GM23338 (cell line): Measurements from ENCODE around the gene CCDC102A. TPM values are rescaled to one million over a fixed set of nuclear protein-coding genes. Genes with fewer than 3 reads are reported as not detected.

Source experiments
- ATAC-seq: fragments of 200-7000 bp; cut with Tn5 transposase; 3 replicates; pipeline ENCODE4 v1.9.1; 2020
- DNase-seq: peaks from one replicate; pipeline ENCODE4 v3.0.0-alpha.2; 2015; ENCODE audit warnings: low spot score
- H2AFZ ChIP-seq: fragments of 200-600 bp; sonication (generic); 2 replicates; pipeline ENCODE4 v1.8.0; 2016; ENCODE audit warnings: antibody characterized with exemption, mild to moderate bottlenecking, moderate library complexity
- H3F3A ChIP-seq: fragments of 200-600 bp; sonication (generic); replicated peaks from 2 replicates; pipeline ENCODE4 v1.8.0; 2017; ENCODE audit warnings: antibody characterized with exemption, mixed run types, low read depth
- H3K27ac ChIP-seq: fragments of 200-600 bp; sonication (generic); 2 replicates; pipeline ENCODE4 v1.6.1; 2016; ENCODE audit warnings: low read depth
- H3K27me3 ChIP-seq: fragments of 200-600 bp; sonication (generic); 2 replicates; pipeline ENCODE4 v1.8.0; 2016; ENCODE audit warnings: mild to moderate bottlenecking, mixed run types, moderate library complexity; ENCODE audit not compliant: insufficient read depth
- H3K36me3 ChIP-seq: fragments of 200-600 bp; sonication (generic); 2 replicates; pipeline ENCODE4 v1.8.0; 2016; ENCODE audit warnings: mild to moderate bottlenecking; ENCODE audit not compliant: insufficient read depth
- H3K4me1 ChIP-seq: fragments of 200-600 bp; sonication (generic); 2 replicates; pipeline ENCODE4 v1.8.0; 2016; ENCODE audit warnings: mild to moderate bottlenecking, moderate library complexity; ENCODE audit not compliant: insufficient read depth
- H3K4me2 ChIP-seq: fragments of 200-600 bp; sonication (generic); 2 replicates; pipeline ENCODE4 v1.7.1; 2017; ENCODE audit warnings: mixed run types
- H3K4me3 ChIP-seq: fragments of 200-600 bp; sonication (generic); 2 replicates; pipeline ENCODE4 v1.6.1; 2016; ENCODE audit warnings: mixed run types
- H3K79me2 ChIP-seq: fragments of 200-600 bp; sonication (generic); replicated peaks from 2 replicates; pipeline ENCODE4 v1.8.0; 2017; ENCODE audit warnings: mild to moderate bottlenecking; ENCODE audit not compliant: insufficient read depth
- H3K9me2 ChIP-seq: fragments of 200-600 bp; sonication (generic); 2 replicates; pipeline ENCODE4 v1.8.0; 2017; ENCODE audit not compliant: insufficient read depth
- H4K20me1 ChIP-seq: fragments of 200-600 bp; sonication (generic); replicated peaks from 2 replicates; pipeline ENCODE4 v1.8.0; 2017; ENCODE audit warnings: mild to moderate bottlenecking; ENCODE audit not compliant: insufficient read depth
- H3K27ac Mint-ChIP-seq: 2 replicates; pipeline ENCODE4 v1.8.0; 2020; ENCODE audit warnings: inconsistent platforms, mild to moderate bottlenecking, moderate library complexity, mixed read lengths
- H3K27me3 Mint-ChIP-seq: 3 replicates; pipeline ENCODE4 v1.8.0; 2022; ENCODE audit warnings: low read depth, mild to moderate bottlenecking, moderate library complexity, mixed read lengths, inconsistent platforms; ENCODE audit not compliant: insufficient read depth, poor library complexity
- H3K36me3 Mint-ChIP-seq: 3 replicates; pipeline ENCODE4 v1.8.0; 2021; ENCODE audit warnings: low read depth, mild to moderate bottlenecking, inconsistent platforms, moderate library complexity, mixed read lengths
- H3K4me1 Mint-ChIP-seq: 3 replicates; pipeline ENCODE4 v1.8.0; 2020; ENCODE audit warnings: mild to moderate bottlenecking, inconsistent platforms, mixed read lengths
- H3K4me3 Mint-ChIP-seq: 3 replicates; pipeline ENCODE4 v1.8.0; 2021; ENCODE audit warnings: moderate library complexity, mild to moderate bottlenecking, inconsistent platforms, mixed read lengths
- H3K9me3 Mint-ChIP-seq: 3 replicates; pipeline ENCODE4 v1.8.0; 2020; ENCODE audit warnings: moderate library complexity, mild to moderate bottlenecking, inconsistent platforms, mixed read lengths
- CREB1 ChIP-seq: fragments of 250-450 bp; sonication (Bioruptor Pico); IDR thresholded peaks from 2 replicates; pipeline ENCODE4 v1.5.0; 2020; ENCODE audit warnings: low read depth, mild to moderate bottlenecking, moderate library complexity
- CTCF ChIP-seq, 2 experiments: fragments of 200-600 bp in 1 of 2; sonication (generic) in 1 of 2; conservative IDR thresholded peaks; 2 replicates each; pipeline versions ENCODE4 v1.5.1 to v1.6.1; 2016 to 2017; ENCODE audit warnings: antibody characterized with exemption in 2 of 2, low read depth in 2 of 2, mild to moderate bottlenecking in 2 of 2, moderate library complexity in 1 of 2
- ETS1 ChIP-seq: IDR thresholded peaks from 2 replicates; pipeline ENCODE4 v1.6.1; 2016; ENCODE audit warnings: antibody characterized with exemption
- EZH2 ChIP-seq: fragments of 200-600 bp; sonication (generic); IDR thresholded peaks from one replicate; pipeline ENCODE4 v1.8.0; 2017; ENCODE audit warnings: antibody characterized with exemption, mild to moderate bottlenecking, low read depth; ENCODE audit not compliant: unreplicated experiment
- EZH2phosphoT487 ChIP-seq: fragments of 200-600 bp; sonication (generic); IDR thresholded peaks from one replicate; pipeline ENCODE4 v1.8.1; 2018; ENCODE audit warnings: antibody characterized with exemption; ENCODE audit not compliant: unreplicated experiment
- JUNB ChIP-seq: IDR thresholded peaks from one replicate; pipeline ENCODE4 v1.6.1; 2016; ENCODE audit warnings: antibody characterized with exemption; ENCODE audit not compliant: unreplicated experiment
- NANOG ChIP-seq: IDR thresholded peaks from 2 replicates; pipeline ENCODE4 v1.6.1; 2016; ENCODE audit warnings: antibody characterized with exemption, borderline replicate concordance
- POLR2AphosphoS5 ChIP-seq: IDR thresholded peaks from 2 replicates; pipeline ENCODE4 v1.6.1; 2016; ENCODE audit warnings: antibody characterized with exemption, low read depth
- REST ChIP-seq: IDR thresholded peaks from one replicate; pipeline ENCODE4 v1.6.1; 2018; ENCODE audit warnings: antibody characterized with exemption; ENCODE audit not compliant: unreplicated experiment
- STAT1 ChIP-seq: IDR thresholded peaks from one replicate; pipeline ENCODE4 v1.6.1; 2016; ENCODE audit warnings: antibody characterized with exemption; ENCODE audit not compliant: unreplicated experiment
- ZNF114 ChIP-seq: fragments of 250-450 bp; sonication (Bioruptor Pico); IDR thresholded peaks from 2 replicates; pipeline ENCODE4 v1.5.0; 2020; ENCODE audit warnings: mild to moderate bottlenecking, moderate library complexity
- ZNF331 ChIP-seq: fragments of 250-450 bp; sonication (Bioruptor Pico); IDR thresholded peaks from 2 replicates; pipeline ENCODE4 v1.5.0; 2020; ENCODE audit warnings: low read depth, mild to moderate bottlenecking, moderate library complexity
- polyA plus RNA-seq: library from polyadenylated mRNA; unstranded; fragments of >200 nt; fragmentation: Nextera tagmentation; extraction: Ambion mirVana; gene quantifications from 2 replicates; pipeline ENCODE4 v1.2.1, GENCODE V29; 2016
- total RNA-seq: library from RNA; depleted of rRNA; stranded (reverse); fragments of >200 nt; shearing (Covaris generic); gene quantifications from 2 replicates; pipeline ENCODE4 v1.2.3, GENCODE V29; 2014

CCDC102A gene
- total and polyA plus RNA-seq, 2 experiments from 2014 or later = 2.0 to 5.2 TPM

- Histone ChIP-seq H3K36me3 (no peaks in the 10 kb centered on the region), H3K4me1 (no peaks in the 10 kb centered on the region), H3K9me2 (no peaks in the 10 kb centered on the region), H2AFZ (no peak overlapping the region), H3K27ac (no peak overlapping the region), H3K4me3 (no peak overlapping the region), H3F3A (no peaks in the 10 kb centered on the region), H3K4me2 (no peak overlapping the region), H4K20me1 (no peaks in the 10 kb centered on the region), H3K79me2 (no peaks in the 10 kb centered on the region), H3K27me3 (no peaks in the 10 kb centered on the region)
- Mint-ChIP-seq H3K9me3 (no peaks in the 10 kb centered on the region), H3K36me3 (peaks cover 2% of the 10 kb centered on the region; the same call in 1 of the 3 replicates), H3K4me1 (peaks cover 10% of the 10 kb centered on the region; the same call in 1 of the 3 replicates), H3K27me3 (peaks cover 13% of the 10 kb centered on the region), H3K27ac (no peak overlapping the region), H3K4me3 (no peak overlapping the region)
- no peak for DNase-seq
- no peak for ATAC-seq
- TF ChIP-seq STAT1 (no peak), ZNF331 (CRISPR knock-in tag) (no peak)
Observed at GRCh38 chr16:57512296-57513001, 23.9 kb downstream of the CCDC102A start.

- Histone ChIP-seq H3K36me3 (no peaks in the 10 kb centered on the region), H3K4me3 (no peak overlapping the region), H3K9me2 (no peaks in the 10 kb centered on the region), H3K79me2 (no peaks in the 10 kb centered on the region), H2AFZ (no peak overlapping the region), H3F3A (no peaks in the 10 kb centered on the region), H4K20me1 (no peaks in the 10 kb centered on the region), H3K27me3 (no peaks in the 10 kb centered on the region), H3K27ac (no peak overlapping the region), H3K4me2 (no peak overlapping the region), H3K4me1 (no peaks in the 10 kb centered on the region)
- no peak for ATAC-seq
- DNase-seq = no peak
- Mint-ChIP-seq H3K4me1 (peaks cover 16% of the 10 kb centered on the region; the same call in 2 of the 3 replicates), H3K36me3 (peaks cover 2% of the 10 kb centered on the region; the same call in 1 of the 3 replicates), H3K4me3 (no peak overlapping the region), H3K27ac (no peak overlapping the region), H3K27me3 (peaks cover 12% of the 10 kb centered on the region), H3K9me3 (no peaks in the 10 kb centered on the region)
- TF ChIP-seq EZH2 (no peak), NANOG (no peak), CREB1 (CRISPR knock-in tag) (no peak), ZNF114 (CRISPR knock-in tag) (no peak), EZH2phosphoT487 (no peak), CTCF (conservative IDR thresholded peaks at IDR 0.05; ENCODE audit: low read depth in 2 of 2) (no peak), ETS1 (no peak), POLR2AphosphoS5 (no peak), JUNB (no peak), ZNF331 (CRISPR knock-in tag) (no peak), REST (no peak), STAT1 (no peak)
Observed at GRCh38 chr16:57510016-57510871, 26.1 kb downstream of the CCDC102A start.
